ENCODE results near the gene VRK3. TPM values are rescaled to one million over a fixed set of nuclear protein-coding genes. Genes with fewer than 3 reads are reported as not detected.

The VRK3 gene
- total RNA-seq, 6 donors from 2014 or later, result 28.6 to 82.8 (median 38.4) TPM

GRCh38 chr19:49953416-49953815 is 71.8 kb downstream of the VRK3 start:
- TF ChIP-seq POLR2A (IDR thresholded peaks at IDR 0.05) (no peak), EP300 (IDR thresholded peaks at IDR 0.05) (no peak), CTCF (IDR thresholded peaks at IDR 0.05) (no peak), POLR2AphosphoS5 (IDR thresholded peaks at IDR 0.05) (no peak)
- peaks cover 16 to 28% (median 21%) of the 10 kb centered on the region in 4 donors for H3K4me1 ChIP-seq
- H3K27me3 ChIP-seq, result peaks cover 0 to 2% (median 0%) of the 10 kb centered on the region in 4 donors
- DNase-seq (no peak), ATAC-seq (ENCODE audit: low FRiP score in 2 of 2) (peak in 1 of 2 donors; percentile 64)
- H3K9me3 ChIP-seq, result no peaks in the 10 kb centered on the region
- H3K36me3 ChIP-seq, result no peaks in the 10 kb centered on the region
- H3K27ac ChIP-seq, result no peak overlapping the region
- no peak overlapping the region for H3K4me3 ChIP-seq
- WGBS, 2 donors, result 51 to 61% methylated on average over 7 of the region's 7 CpGs

- whole genome bisulfite sequencing, 2 donors, result 75% methylated on average over 11 to 13 of the region's 13 CpGs
- no peaks in the 10 kb centered on the region for H3K9me3 ChIP-seq
- peaks cover 16 to 28% (median 21%) of the 10 kb centered on the region in 4 donors for H3K4me1 ChIP-seq
- H3K27me3 ChIP-seq, result peaks cover 0 to 2% (median 0%) of the 10 kb centered on the region in 4 donors
- ATAC-seq (ENCODE audit: low FRiP score in 2 of 2) (no peak), DNase-seq (no peak)
- TF ChIP-seq CTCF (IDR thresholded peaks at IDR 0.05), result no peak
- no peak for TF ChIP-seq POLR2A (IDR thresholded peaks at IDR 0.05)
- TF ChIP-seq POLR2AphosphoS5 (IDR thresholded peaks at IDR 0.05), result no peak
- no peak overlapping the region for H3K4me3 ChIP-seq
- no peaks in the 10 kb centered on the region for H3K36me3 ChIP-seq
- H3K27ac ChIP-seq, result no peak overlapping the region
Observed at GRCh38 chr19:49952906-49953305, 72.3 kb downstream of the VRK3 start.

- H3K9me3 ChIP-seq, result no peaks in the 10 kb centered on the region
- no peak overlapping the region for H3K27ac ChIP-seq
- H3K27me3 ChIP-seq, result peaks cover 0 to 2% (median 0%) of the 10 kb centered on the region in 4 donors
- H3K4me3 ChIP-seq, result no peak overlapping the region
- no peaks in the 10 kb centered on the region for H3K36me3 ChIP-seq
- TF ChIP-seq EP300 (IDR thresholded peaks at IDR 0.05), result no peak
- no peak for TF ChIP-seq POLR2AphosphoS5 (IDR thresholded peaks at IDR 0.05)
- no peak for TF ChIP-seq CTCF (IDR thresholded peaks at IDR 0.05)
- DNase-seq (no peak), ATAC-seq (ENCODE audit: low FRiP score in 2 of 2) (no peak)
- H3K4me1 ChIP-seq, result peaks cover 16 to 28% (median 21%) of the 10 kb centered on the region in 4 donors
Observed at GRCh38 chr19:49952479-49952836, 72.7 kb downstream of the VRK3 start.

- H3K27ac ChIP-seq, result no peak overlapping the region
- ATAC-seq (ENCODE audit: low FRiP score in 2 of 2), result no peak
- H3K36me3 ChIP-seq, result no peaks in the 10 kb centered on the region
- peaks cover 16 to 28% (median 21%) of the 10 kb centered on the region in 4 donors for H3K4me1 ChIP-seq
- WGBS, 2 donors, result 75 to 81% methylated on average over 8 to 9 of the region's 9 CpGs
- no peak for DNase-seq
- H3K27me3 ChIP-seq, result peaks cover 0 to 2% (median 0%) of the 10 kb centered on the region in 4 donors
- no peak for TF ChIP-seq POLR2A (IDR thresholded peaks at IDR 0.05)
- no peak for TF ChIP-seq POLR2AphosphoS5 (IDR thresholded peaks at IDR 0.05)
- no peak for TF ChIP-seq CTCF (IDR thresholded peaks at IDR 0.05)
- TF ChIP-seq EP300 (IDR thresholded peaks at IDR 0.05), result no peak
- H3K4me3 ChIP-seq, result no peak overlapping the region
- H3K9me3 ChIP-seq, result no peaks in the 10 kb centered on the region
Observed at GRCh38 chr19:49951806-49952478, 73.2 kb downstream of the VRK3 start.

- TF ChIP-seq POLR2AphosphoS5 (IDR thresholded peaks at IDR 0.05) (no peak), EP300 (IDR thresholded peaks at IDR 0.05) (no peak), CTCF (IDR thresholded peaks at IDR 0.05) (no peak), POLR2A (IDR thresholded peaks at IDR 0.05) (no peak)
- no peak overlapping the region for H3K4me3 ChIP-seq
- ATAC-seq (ENCODE audit: low FRiP score in 2 of 2), result no peak
- WGBS, 2 donors, result 75 to 83% methylated on average over 9 to 13 of the region's 13 CpGs
- H3K36me3 ChIP-seq, result no peaks in the 10 kb centered on the region
- H3K9me3 ChIP-seq, result no peaks in the 10 kb centered on the region
- no peaks in the 10 kb centered on the region for H3K27me3 ChIP-seq
- no peak overlapping the region for H3K27ac ChIP-seq
- H3K4me1 ChIP-seq, result peaks cover 16 to 28% (median 21%) of the 10 kb centered on the region in 4 donors
- DNase-seq, result no peak
Observed at GRCh38 chr19:49950956-49951526, 74.1 kb downstream of the VRK3 start.

All from upper lobe of left lung (tissue), 6 donors.